ENCODE data around the gene HLCS.

The HLCS gene

GRCh38 chr21:36766511-36766910 is 200.0 kb downstream of the HLCS start:
- no peak for DNase-seq

GRCh38 chr21:36765229-36765628 is 201.2 kb downstream of the HLCS start:
- DNase-seq, result no peak

GRCh38 chr21:36763305-36763704 is 203.2 kb downstream of the HLCS start:
- DNase-seq, result no peak

GRCh38 chr21:36762642-36763041 is 203.8 kb downstream of the HLCS start:
- no peak for DNase-seq

- no peak for DNase-seq
Measured at GRCh38 chr21:36761685-36762084, 204.8 kb downstream of the HLCS start.

- DNase-seq, result no peak
Measured at GRCh38 chr21:36759348-36760083, 207.0 kb downstream of the HLCS start.

- DNase-seq, result no peak
Measured at GRCh38 chr21:36757196-36757595, 209.3 kb downstream of the HLCS start.

- peak; percentile 34 for DNase-seq
Measured at GRCh38 chr21:36756527-36756926, 209.9 kb downstream of the HLCS start.

GRCh38 chr21:36754241-36754898 is 212.1 kb downstream of the HLCS start:
- no peak for DNase-seq

- no peak for DNase-seq
Measured at GRCh38 chr21:36753556-36753955, 212.9 kb downstream of the HLCS start.

GRCh38 chr21:36751383-36751782 is 215.1 kb downstream of the HLCS start:
- DNase-seq, result no peak

- DNase-seq, result no peak
Measured at GRCh38 chr21:36750576-36750959, 215.9 kb downstream of the HLCS start.

- DNase-seq, result no peak
Measured at GRCh38 chr21:36749935-36750575, 216.4 kb downstream of the HLCS start.

GRCh38 chr21:36747815-36748383 is 218.6 kb downstream of the HLCS start:
- no peak for DNase-seq

GRCh38 chr21:36747041-36747814 is 219.2 kb downstream of the HLCS start:
- DNase-seq, result no peak

- DNase-seq, result no peak
Measured at GRCh38 chr21:36745459-36745858, 221.0 kb downstream of the HLCS start.

- DNase-seq, result no peak
Measured at GRCh38 chr21:36744560-36745231, 221.8 kb downstream of the HLCS start.

- no peak for DNase-seq
Measured at GRCh38 chr21:36744190-36744559, 222.3 kb downstream of the HLCS start.

- DNase-seq, result no peak
Measured at GRCh38 chr21:36743446-36743845, 223.0 kb downstream of the HLCS start.

- DNase-seq, result no peak
Measured at GRCh38 chr21:36743008-36743407, 223.5 kb downstream of the HLCS start.

- no peak for DNase-seq
Measured at GRCh38 chr21:36741506-36741905, 225.0 kb downstream of the HLCS start.

- DNase-seq, result no peak
Measured at GRCh38 chr21:36738489-36739126, 227.9 kb downstream of the HLCS start.
